Measurements from ENCODE around the gene DDX5.

GRCh38 chr17:64449545-64449944, 56.5 kb downstream of the DDX5 start:
- no peak for TF ChIP-seq CTCF (IDR thresholded peaks at IDR 0.05; ENCODE audit: extremely low read depth in 1 of 2, insufficient read depth in 1 of 2, low read depth in 1 of 2, low read length in 2 of 2)
- no peak for TF ChIP-seq POLR2A (IDR thresholded peaks at IDR 0.05; ENCODE audit: low read depth, low read length)
- TF ChIP-seq MAX (IDR thresholded peaks at IDR 0.05; ENCODE audit: insufficient read depth, insufficient read length), result no peak
- TF ChIP-seq POLR2AphosphoS5 (IDR thresholded peaks at IDR 0.05; ENCODE audit: insufficient read depth, low read depth, low read length), result no peak
- TF ChIP-seq EZH2 (IDR thresholded peaks at IDR 0.05; ENCODE audit: borderline replicate concordance, low read depth, low read length, severe bottlenecking), result no peak
- TF ChIP-seq JUN (IDR thresholded peaks at IDR 0.05; ENCODE audit: borderline replicate concordance, insufficient read depth, insufficient read length, low read depth), result no peak

Measured in endothelial cell of umbilical vein (primary cell).